GM12874 (cell line): ENCODE results near the gene MAVS.

Source experiments
- CTCF ChIP-seq: IDR thresholded peaks from 2 replicates; pipeline ENCODE4 v1.5.1; 2011; ENCODE audit warnings: low read depth, mild to moderate bottlenecking, control low read depth, low read length, moderate library complexity; ENCODE audit not compliant: insufficient read depth

The MAVS gene

DNA sequence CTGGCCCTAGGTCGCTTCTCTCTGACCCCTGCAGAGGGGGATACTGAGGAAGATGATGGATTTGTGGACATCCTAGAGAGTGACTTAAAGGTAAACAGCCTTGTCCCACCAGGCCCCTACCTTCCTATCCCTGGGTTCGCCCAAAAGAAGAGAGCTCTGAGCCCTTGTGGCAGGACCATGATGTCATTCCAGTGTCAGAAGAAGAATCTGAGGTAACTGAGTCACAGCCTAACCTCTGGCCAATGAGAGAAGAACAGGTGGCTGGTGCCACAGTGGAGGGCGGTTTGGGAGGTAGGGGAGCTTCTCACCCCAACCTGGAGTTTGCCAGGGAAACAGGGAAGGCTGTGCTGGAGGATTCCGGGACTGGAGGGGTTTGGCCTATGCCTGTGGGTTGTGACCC is 45.3 kb upstream of the MAVS start:
- no peak for TF ChIP-seq CTCF

DNA sequence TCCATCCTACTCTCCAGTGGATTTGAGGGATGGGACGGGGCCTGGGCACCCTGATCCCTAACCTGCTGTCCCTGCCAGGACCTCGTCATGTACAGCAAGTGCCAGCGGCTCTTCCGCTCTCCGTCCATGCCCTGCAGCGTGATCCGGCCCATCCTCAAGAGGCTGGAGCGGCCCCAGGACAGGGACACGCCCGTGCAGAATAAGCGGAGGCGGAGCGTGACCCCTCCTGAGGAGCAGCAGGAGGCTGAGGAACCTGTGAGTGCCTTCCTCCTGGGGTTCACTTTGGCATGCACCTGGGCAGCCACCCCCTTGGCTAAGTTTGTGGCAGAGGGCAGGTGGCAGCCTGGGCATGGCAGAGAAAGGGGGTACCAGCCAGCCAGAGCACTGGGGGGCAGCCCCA is 44.8 kb upstream of the MAVS start:
- TF ChIP-seq CTCF: no peak

DNA sequence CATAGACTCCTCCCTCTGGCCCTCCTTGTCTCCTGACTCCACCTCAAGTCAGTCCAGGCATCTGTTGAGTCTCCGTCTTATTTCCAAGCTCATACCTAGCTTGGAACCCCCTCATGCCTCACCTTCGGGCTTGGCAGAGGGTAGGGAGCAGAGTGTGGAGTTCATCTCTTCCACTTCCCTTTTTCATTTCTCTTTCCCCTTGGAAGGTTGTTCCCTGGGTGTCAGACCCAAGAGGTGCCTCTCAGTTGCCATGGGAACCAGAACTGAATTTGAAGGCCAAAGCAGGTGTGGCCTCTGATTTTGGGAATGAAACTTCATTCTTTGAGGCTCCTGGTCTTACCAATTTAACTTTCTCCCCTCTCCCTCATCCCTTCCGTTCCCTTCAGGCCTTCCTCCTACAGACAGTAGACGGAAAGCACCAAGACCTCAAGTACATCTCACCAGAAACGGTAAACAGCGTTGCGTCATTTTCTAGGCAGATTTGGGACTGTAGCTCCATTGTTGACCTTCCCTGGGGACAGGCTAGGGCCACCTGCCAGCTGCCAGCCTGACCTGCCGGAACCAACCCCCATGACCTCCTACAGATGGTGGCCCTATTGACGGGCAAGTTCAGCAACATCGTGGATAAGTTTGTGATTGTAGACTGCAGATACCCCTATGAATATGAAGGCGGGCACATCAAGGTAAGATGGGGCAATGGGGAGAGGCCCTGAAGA is 44.0 kb upstream of the MAVS start:
- no peak for TF ChIP-seq CTCF

DNA sequence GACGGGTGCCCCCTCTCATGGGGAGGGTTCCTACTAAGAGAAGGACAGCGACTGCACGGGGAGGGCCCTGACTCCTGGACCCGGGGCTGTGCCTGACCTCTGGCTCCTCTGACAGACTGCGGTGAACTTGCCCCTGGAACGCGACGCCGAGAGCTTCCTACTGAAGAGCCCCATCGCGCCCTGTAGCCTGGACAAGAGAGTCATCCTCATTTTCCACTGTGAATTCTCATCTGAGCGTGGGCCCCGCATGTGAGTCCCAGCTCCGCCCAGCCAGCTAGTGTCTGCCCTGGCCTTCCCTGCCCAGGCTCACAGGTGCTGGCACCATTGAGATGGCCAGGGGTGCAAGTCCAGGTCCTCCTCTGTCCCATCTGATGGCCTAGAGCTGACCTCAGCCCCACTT is 43.3 kb upstream of the MAVS start:
- TF ChIP-seq CTCF: no peak

- no peak for TF ChIP-seq CTCF
Observed at GRCh38 chr20:3803854-3804253, 42.8 kb upstream of the MAVS start.

DNA sequence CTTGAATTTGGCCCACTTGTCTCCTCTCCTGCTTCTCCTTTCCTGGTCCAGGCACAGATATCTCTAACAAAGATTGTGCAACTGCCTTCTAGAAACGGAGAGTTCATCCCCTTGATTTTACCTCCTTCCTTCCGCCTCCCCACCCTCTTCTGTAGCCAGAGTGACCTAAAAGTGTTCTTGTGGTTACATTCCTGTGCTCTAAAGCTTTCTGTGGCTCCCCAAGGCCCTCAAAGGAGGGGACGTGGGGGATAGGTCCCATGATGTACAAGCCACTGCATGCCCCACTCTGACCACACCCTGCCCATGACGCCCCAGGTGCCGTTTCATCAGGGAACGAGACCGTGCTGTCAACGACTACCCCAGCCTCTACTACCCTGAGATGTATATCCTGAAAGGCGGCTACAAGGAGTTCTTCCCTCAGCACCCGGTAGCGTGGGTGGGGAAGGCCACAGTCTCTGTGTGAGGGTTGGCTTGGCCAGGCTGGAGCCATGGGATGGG is 42.3 kb upstream of the MAVS start:
- no peak for TF ChIP-seq CTCF

GRCh38 chr20:3804781-3805180 is 41.9 kb upstream of the MAVS start:
- TF ChIP-seq CTCF: no peak
